BE2C (cell line): Measurements from ENCODE around the gene COLEC11.

ENCODE experiments used
- DNase-seq: peaks from one replicate; pipeline ENCODE4 v3.0.0-alpha.2; 2020
- H3K27me3 ChIP-seq: fragments of 250-450 bp; sonication (Bioruptor Pico); 2 replicates; pipeline ENCODE4 v1.5.1; 2020; ENCODE audit warnings: mild to moderate bottlenecking
- H3K36me3 ChIP-seq: fragments of 250-450 bp; sonication (Bioruptor Pico); 2 replicates; pipeline ENCODE4 v1.5.1; 2020; ENCODE audit warnings: mild to moderate bottlenecking
- H3K4me1 ChIP-seq: fragments of 250-450 bp; sonication (Bioruptor Pico); 2 replicates; pipeline ENCODE4 v1.5.1; 2020
- H3K4me3 ChIP-seq: 2 replicates; pipeline ENCODE4 v1.5.1; 2011; ENCODE audit warnings: low read depth, low read length
- H3K9me3 ChIP-seq: fragments of 250-450 bp; sonication (Bioruptor Pico); 2 replicates; pipeline ENCODE4 v1.5.1; 2020
- TF ChIP-seq, protein P1 (sequence below): IDR thresholded peaks from 2 replicates; pipeline ENCODE4 v1.5.1; 2012; ENCODE audit warnings: mild to moderate bottlenecking, low read depth, low read length

COLEC11 gene

DNA sequence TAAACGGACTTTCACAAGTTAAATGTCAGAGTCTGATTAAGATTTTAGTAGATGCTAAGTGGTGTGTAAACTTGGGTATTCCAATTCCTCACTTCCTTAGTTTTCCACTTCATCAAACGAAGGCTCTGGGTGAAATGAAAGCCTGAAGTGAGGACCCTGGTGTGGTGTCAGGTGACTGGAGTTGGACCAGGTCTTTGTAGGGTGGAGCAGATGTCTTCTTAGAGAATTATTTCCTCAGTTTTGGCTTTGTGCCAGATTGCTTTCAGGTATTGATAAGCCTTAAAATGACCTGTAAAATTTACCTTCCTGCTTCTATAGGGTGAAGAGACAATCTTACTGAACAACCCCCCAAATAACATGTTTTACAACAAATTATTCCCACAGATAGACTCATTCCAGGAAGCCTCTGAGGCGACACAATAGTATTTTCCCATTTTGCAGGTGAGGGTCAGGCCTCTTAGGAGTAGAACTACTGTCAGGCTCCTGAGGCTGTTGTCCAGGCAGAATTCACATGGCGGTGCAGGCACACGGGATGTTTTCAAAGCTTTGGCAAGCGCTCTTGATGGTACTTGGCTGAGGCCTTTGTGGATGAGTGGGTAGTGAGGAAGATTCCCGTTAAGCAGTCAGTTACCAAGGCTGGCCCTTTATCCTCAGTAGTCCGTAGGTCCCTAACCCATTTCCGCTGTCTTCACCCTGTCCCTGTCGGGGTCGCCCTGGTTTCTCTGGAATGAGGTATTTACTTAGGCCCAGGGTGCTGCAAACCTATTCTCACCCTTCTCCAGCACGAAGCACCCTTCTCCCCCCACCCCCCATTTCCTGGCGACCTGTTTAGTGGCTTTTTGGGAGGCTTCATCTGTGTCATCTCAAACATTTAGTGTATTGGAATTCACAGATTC lies 13.3 kb upstream of the COLEC11 start:
- Histone ChIP-seq H3K9me3 (no peaks in the 10 kb centered on the region), H3K4me1 (peaks cover 22% of the 10 kb centered on the region), H3K36me3 (peaks cover 78% of the 10 kb centered on the region), H3K4me3 (no peak overlapping the region), H3K27me3 (no peaks in the 10 kb centered on the region)
- TF ChIP-seq, protein P1, sequence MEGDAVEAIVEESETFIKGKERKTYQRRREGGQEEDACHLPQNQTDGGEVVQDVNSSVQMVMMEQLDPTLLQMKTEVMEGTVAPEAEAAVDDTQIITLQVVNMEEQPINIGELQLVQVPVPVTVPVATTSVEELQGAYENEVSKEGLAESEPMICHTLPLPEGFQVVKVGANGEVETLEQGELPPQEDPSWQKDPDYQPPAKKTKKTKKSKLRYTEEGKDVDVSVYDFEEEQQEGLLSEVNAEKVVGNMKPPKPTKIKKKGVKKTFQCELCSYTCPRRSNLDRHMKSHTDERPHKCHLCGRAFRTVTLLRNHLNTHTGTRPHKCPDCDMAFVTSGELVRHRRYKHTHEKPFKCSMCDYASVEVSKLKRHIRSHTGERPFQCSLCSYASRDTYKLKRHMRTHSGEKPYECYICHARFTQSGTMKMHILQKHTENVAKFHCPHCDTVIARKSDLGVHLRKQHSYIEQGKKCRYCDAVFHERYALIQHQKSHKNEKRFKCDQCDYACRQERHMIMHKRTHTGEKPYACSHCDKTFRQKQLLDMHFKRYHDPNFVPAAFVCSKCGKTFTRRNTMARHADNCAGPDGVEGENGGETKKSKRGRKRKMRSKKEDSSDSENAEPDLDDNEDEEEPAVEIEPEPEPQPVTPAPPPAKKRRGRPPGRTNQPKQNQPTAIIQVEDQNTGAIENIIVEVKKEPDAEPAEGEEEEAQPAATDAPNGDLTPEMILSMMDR: no peak
- DNase-seq: no peak

DNA sequence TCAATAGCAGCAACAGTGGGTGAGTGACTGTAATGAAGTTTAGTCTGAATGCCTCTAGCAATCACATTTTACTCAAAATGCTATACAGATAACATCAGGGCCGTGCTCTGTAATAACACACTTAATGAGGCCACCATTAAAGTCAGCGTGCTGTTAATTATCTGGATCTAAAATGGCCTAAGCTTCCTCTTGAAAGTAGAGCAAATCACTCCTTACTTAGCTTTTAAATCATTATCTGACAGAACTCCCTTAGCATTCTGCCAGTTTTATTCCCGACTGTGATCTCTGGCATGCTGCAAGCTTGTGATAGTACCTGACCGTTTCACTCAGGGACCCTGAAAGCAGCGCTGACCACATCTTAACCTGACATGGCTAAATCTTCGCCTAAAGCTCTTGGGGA lies 10.8 kb upstream of the COLEC11 start:
- TF ChIP-seq, protein P1: no peak
- no peak for DNase-seq
- no peak overlapping the region for H3K4me3 ChIP-seq
- H3K4me1 ChIP-seq: peaks cover 25% of the 10 kb centered on the region
- H3K36me3 ChIP-seq: peaks cover 54% of the 10 kb centered on the region
- no peaks in the 10 kb centered on the region for H3K9me3 ChIP-seq
- no peaks in the 10 kb centered on the region for H3K27me3 ChIP-seq

DNA sequence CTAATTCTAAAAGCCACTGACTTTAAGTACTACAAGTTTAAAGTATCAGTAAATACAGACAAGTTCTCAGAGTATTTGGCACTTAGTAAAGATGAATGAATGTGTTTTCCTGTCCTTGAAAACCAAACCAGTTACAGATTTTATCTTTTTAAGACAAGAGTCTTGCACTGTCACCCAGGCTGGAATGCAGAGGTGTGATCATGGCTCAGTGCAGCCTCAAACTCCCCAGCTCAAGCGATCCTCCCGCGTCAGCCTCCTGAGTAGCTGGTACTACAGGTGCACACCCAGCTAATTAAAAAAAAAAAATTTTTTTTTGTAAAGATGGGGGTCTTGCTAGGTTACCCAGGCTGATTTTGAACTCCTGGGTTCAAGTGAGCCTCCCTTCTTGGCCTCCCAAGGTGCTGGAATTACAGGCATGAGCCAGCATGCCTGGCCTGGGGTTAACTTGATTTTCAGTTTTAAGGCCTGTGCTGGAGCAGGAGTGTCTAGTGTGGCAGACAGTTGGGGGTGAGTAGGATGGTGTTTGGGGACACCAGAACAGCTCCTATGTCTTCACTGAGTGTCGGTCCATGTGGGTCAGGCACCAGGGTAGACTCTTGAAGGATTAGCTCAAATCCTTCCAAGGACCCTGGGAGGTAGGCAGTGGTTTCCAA lies 10.2 kb upstream of the COLEC11 start:
- H3K9me3 ChIP-seq: no peaks in the 10 kb centered on the region
- H3K27me3 ChIP-seq: no peaks in the 10 kb centered on the region
- peaks cover 47% of the 10 kb centered on the region for H3K36me3 ChIP-seq
- TF ChIP-seq, protein P1: no peak
- DNase-seq: no peak
- peaks cover 25% of the 10 kb centered on the region for H3K4me1 ChIP-seq
- peak overlapping the region; percentile 13; the same call in 1 of the 2 replicates for H3K4me3 ChIP-seq

DNA sequence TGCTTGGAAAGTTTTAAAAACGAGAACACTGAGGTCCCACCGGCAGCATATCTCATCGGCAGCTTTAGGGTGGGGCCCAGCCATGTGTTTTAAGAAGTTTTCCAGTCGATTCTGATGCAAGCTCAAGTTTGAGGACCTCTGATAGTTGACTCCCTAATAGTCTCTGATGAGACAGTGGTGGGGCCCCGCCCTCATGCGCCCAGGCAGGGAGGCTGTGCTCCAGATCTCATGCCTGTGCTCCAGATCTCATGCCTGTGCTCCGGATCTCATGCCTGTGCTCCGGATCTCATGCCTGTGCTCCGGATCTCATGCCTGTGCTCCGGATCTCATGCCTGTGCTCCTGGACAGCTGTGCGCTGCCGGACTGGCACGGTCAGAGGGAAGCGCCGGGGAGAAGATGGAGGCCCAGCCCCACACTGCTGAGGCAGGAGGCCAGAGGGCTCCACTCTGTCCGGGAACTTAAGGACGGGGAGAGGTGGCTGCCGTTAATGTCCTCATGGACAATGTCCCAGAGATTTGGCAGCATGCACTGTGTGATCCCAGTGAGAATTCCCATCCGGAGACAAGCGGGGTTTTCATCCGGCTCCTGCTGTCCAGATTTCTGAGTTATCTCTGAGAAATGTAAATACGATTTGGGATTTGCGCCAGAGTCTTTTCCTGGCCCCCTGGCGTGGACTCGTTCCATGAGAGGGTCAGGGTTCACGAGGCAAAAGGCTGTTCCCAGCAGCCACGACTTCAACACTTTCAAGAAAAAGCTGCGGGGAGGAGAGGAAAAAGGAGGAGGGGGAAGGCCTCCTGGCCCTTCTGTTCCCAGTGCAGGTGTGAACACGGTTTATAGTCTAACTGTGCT lies 9.4 kb upstream of the COLEC11 start:
- Histone ChIP-seq H3K4me3 (peak overlapping the region; percentile 23; the same call in 1 of the 2 replicates), H3K36me3 (peaks cover 40% of the 10 kb centered on the region), H3K27me3 (no peaks in the 10 kb centered on the region), H3K9me3 (no peaks in the 10 kb centered on the region), H3K4me1 (peaks cover 25% of the 10 kb centered on the region)
- TF ChIP-seq, protein P1: no peak
- peak; percentile 54 for DNase-seq

DNA sequence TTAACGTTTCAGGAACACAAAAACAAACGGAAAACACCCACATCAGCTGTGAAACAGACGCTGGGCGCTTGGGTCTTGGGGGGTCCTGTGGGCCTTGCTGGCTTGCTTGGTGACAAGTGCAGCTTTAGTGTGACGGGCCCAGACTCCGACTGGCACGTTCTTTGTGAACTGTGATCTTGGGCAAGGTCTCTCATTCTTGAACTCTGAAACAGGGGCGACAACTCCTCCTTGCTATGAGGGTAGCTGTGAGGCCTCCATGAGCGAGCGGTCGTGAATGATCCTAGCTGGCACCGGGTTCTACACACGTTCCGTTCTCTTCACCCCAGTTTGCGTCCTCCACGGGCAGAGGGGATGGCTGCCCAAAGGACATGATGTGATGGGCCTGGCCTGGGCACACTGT lies 8.7 kb upstream of the COLEC11 start:
- H3K27me3 ChIP-seq: no peaks in the 10 kb centered on the region
- TF ChIP-seq, protein P1: no peak
- H3K36me3 ChIP-seq: peaks cover 32% of the 10 kb centered on the region
- no peaks in the 10 kb centered on the region for H3K9me3 ChIP-seq
- H3K4me3 ChIP-seq: no peak overlapping the region
- DNase-seq: no peak
- peaks cover 23% of the 10 kb centered on the region for H3K4me1 ChIP-seq
